ENCODE data around the gene MFAP4. TPM values are rescaled to one million over a fixed set of nuclear protein-coding genes. Genes with fewer than 3 reads are reported as not detected.

MFAP4 gene
- total RNA-seq, 2 experiments from 2014 or later: not detected

GRCh38 chr17:19364699-19365498 lies 22.1 kb downstream of the MFAP4 start:
- Mint-ChIP-seq H3K4me3 (no peak overlapping the region), H3K27me3 (ENCODE audit: low read depth) (peaks cover 24% of the 10 kb centered on the region), H3K4me1 (ENCODE audit: low read depth) (peaks cover 27% of the 10 kb centered on the region), H3K36me3 (ENCODE audit: low read depth) (no peaks in the 10 kb centered on the region), H3K9me3 (ENCODE audit: insufficient read depth) (no peaks in the 10 kb centered on the region), H3K27ac (no peak overlapping the region)
- DNase-seq: no peak
- no peak for ATAC-seq
- POLR2A ChIA-PET: interaction anchor here (0.9 kb wide), 1 partner anchor 82 kb away, joined by 3 read pairs; no protein-coding TSS in a partner anchor
- CTCF ChIA-PET: interaction anchor here (0.6 to 5.9 kb wide), 5 partner anchors 10 to 145 kb away, joined by 3 to 86 read pairs (median 5); partner anchors contain the start of gene MAPK7

DNA sequence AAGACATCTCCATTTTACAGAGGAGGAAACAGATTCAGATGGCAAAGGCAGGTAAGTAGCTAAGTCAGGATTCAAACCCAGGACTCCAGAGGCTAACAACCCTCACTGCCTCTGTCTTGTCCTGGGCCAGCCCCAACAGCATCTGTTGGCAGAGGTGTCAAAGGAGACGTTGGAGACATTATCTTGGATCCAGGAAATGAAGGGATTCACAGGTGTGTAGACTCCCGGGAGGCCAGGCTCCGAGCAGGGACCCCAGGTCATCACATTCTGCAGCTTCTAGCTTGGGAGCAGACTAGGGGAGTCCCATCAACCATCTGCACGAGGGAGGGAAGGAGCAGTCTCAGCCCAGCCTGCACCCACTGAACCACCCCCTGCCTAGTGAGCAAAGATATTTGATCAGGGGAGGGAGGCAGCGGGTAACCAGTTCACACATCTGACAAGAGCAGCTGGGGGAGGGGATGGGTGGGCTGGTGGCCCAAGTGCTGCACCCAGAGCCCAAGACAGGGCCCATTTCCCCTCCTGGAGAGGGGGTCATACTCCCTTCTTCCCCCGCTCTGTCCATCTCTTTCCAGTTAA lies 23.4 kb downstream of the MFAP4 start:
- no peak overlapping the region for H3K4me3 Mint-ChIP-seq
- CTCF ChIA-PET: interaction anchor here (0.6 to 5.9 kb wide), 38 partner anchors 8 to 551 kb away, joined by 3 to 86 read pairs (median 7); partner anchors contain the start of genes ALDH3A2, MAPK7 and MFAP4
- peaks cover 29% of the 10 kb centered on the region for H3K27me3 Mint-ChIP-seq (ENCODE audit: low read depth)
- no peaks in the 10 kb centered on the region for H3K9me3 Mint-ChIP-seq (ENCODE audit: insufficient read depth)
- POLR2A ChIA-PET: no interaction called here
- no peaks in the 10 kb centered on the region for H3K36me3 Mint-ChIP-seq (ENCODE audit: low read depth)
- no peak for DNase-seq
- ATAC-seq: no peak
- H3K27ac Mint-ChIP-seq: no peak overlapping the region
- H3K4me1 Mint-ChIP-seq (ENCODE audit: low read depth): peaks cover 15% of the 10 kb centered on the region

- Mint-ChIP-seq H3K9me3 (ENCODE audit: insufficient read depth) (no peaks in the 10 kb centered on the region), H3K4me1 (ENCODE audit: low read depth) (peaks cover 15% of the 10 kb centered on the region), H3K27ac (no peak overlapping the region), H3K4me3 (peak overlapping the region; percentile 79), H3K27me3 (ENCODE audit: low read depth) (peaks cover 33% of the 10 kb centered on the region), H3K36me3 (ENCODE audit: low read depth) (no peaks in the 10 kb centered on the region)
- CTCF ChIA-PET: interaction anchor here (0.6 to 5.9 kb wide), 44 partner anchors 9 to 570 kb away, joined by 3 to 86 read pairs (median 6); partner anchors contain the start of genes ALDH3A2, MAPK7 and MFAP4
- POLR2A ChIA-PET: interaction anchor here (1.0 kb wide), 1 partner anchor 15 kb away, joined by 5 read pairs; the partner anchor contains the start of gene MAPK7
- DNase-seq: no peak
- no peak for ATAC-seq
Observed at GRCh38 chr17:19363114-19363438, 23.9 kb downstream of the MFAP4 start.

DNA sequence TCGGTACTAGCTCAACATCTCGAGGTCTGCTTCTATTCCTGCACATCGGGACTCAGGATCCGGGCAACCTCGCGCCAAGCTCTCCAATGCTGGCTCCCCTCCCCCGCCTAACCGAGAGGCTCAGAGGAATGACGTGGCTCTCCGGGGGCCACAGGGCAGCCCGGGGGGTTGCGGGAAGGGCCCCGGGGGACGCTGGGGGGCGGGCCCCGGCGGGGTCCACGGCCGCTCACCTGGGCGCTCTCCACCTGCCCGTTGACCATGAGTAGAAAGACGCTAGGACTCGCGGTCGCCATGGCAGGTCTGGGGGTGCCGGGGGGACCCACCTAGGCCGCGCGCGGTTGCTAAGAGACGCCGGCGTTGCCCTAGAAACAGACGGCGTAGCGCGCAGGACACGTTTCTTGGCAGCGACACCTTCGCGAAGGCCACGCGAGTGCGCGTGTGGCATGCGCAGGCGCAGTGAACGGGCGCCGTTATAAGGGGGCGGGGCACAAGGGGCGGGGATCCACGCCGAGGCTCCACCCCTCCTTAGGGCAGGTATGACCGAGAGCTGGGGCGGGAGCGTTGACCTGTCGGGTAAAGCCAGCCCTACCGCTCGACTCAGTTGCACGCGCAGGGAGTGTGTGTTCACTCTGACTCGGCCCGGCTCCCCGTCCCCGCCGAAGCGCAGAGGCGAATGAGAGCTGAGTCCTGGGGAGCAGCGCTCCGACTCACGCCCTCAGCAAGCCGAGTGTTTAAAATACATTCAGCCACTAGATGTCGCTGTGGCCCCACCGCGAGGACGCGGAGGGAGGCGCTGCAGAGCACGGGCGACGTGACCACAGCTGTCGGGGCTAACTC lies 24.5 kb downstream of the MFAP4 start, which contains the start of gene B9D1:
B9D1 (minus strand) TSS at position 447 of the 837 bp plus-strand sequence; CDS start at position 293, 154 bp downstream.
- H3K27me3 Mint-ChIP-seq (ENCODE audit: low read depth): peaks cover 34% of the 10 kb centered on the region
- ChIA-PET CTCF (interaction anchor here (0.6 to 5.9 kb wide), 48 partner anchors 8 to 569 kb away, joined by 3 to 86 read pairs (median 6); partner anchors contain the start of genes ALDH3A2, MAPK7 and MFAP4), POLR2A (interaction anchor here (0.6 to 1.0 kb wide), 2 partner anchors 11 to 15 kb away, joined by 3 to 5 read pairs; partner anchors contain the start of gene MAPK7)
- H3K4me3 Mint-ChIP-seq: peak within 1 kb of the TSS; percentile 79
- no peaks in the 10 kb centered on the region for H3K36me3 Mint-ChIP-seq (ENCODE audit: low read depth)
- DNase-seq (peak; percentile 93), ATAC-seq (peak; percentile 89)
- H3K27ac Mint-ChIP-seq: peak within 1 kb of the TSS; percentile 70
- peaks cover 11% of the 10 kb centered on the region for H3K4me1 Mint-ChIP-seq (ENCODE audit: low read depth)
- no peaks in the 10 kb centered on the region for H3K9me3 Mint-ChIP-seq (ENCODE audit: insufficient read depth)

DNA sequence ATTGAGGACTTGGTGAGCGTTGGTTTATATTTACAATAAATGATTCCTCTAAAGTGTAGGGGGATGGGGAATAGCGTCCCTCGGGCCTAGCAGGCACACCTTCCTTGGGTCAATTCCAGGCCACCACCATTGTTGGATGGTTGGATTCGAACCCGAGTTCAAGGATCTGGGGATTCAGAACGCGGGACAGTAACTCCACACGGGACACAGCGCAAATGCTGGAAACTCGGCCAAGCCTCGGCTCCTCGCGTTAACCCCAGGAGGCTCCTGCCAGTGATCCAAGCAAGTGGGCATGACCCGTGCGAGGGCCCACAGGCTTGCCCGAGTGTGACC lies 25.1 kb downstream of the MFAP4 start:
- Mint-ChIP-seq H3K4me3 (peak overlapping the region; percentile 42), H3K4me1 (ENCODE audit: low read depth) (peaks cover 8% of the 10 kb centered on the region), H3K27me3 (ENCODE audit: low read depth) (peaks cover 34% of the 10 kb centered on the region), H3K27ac (no peak overlapping the region), H3K9me3 (ENCODE audit: insufficient read depth) (no peaks in the 10 kb centered on the region), H3K36me3 (ENCODE audit: low read depth) (no peaks in the 10 kb centered on the region)
- no peak for DNase-seq
- POLR2A ChIA-PET: interaction anchor here (0.6 kb wide), 1 partner anchor 10 kb away, joined by 3 read pairs; no protein-coding TSS in a partner anchor
- ATAC-seq: no peak
- CTCF ChIA-PET: interaction anchor here (0.8 to 5.9 kb wide), 10 partner anchors 8 to 405 kb away, joined by 3 to 86 read pairs (median 13); partner anchors contain the start of gene MAPK7

- POLR2A ChIA-PET: no interaction called here
- Mint-ChIP-seq H3K4me3 (peak overlapping the region; percentile 10), H3K27ac (no peak overlapping the region), H3K9me3 (ENCODE audit: insufficient read depth) (no peaks in the 10 kb centered on the region), H3K36me3 (ENCODE audit: low read depth) (no peaks in the 10 kb centered on the region), H3K27me3 (ENCODE audit: low read depth) (peaks cover 34% of the 10 kb centered on the region), H3K4me1 (ENCODE audit: low read depth) (peaks cover 6% of the 10 kb centered on the region)
- CTCF ChIA-PET: interaction anchor here (5.9 kb wide), 1 partner anchor 87 kb away, joined by 86 read pairs; no protein-coding TSS in a partner anchor
- ATAC-seq (no peak), DNase-seq (no peak)
Observed at GRCh38 chr17:19361326-19361725, 25.7 kb downstream of the MFAP4 start.

GRCh38 chr17:19360772-19361171 lies 26.2 kb downstream of the MFAP4 start:
- Mint-ChIP-seq H3K27ac (no peak overlapping the region), H3K36me3 (ENCODE audit: low read depth) (no peaks in the 10 kb centered on the region), H3K27me3 (ENCODE audit: low read depth) (peaks cover 31% of the 10 kb centered on the region), H3K4me3 (no peak overlapping the region), H3K9me3 (ENCODE audit: insufficient read depth) (no peaks in the 10 kb centered on the region), H3K4me1 (ENCODE audit: low read depth) (peaks cover 6% of the 10 kb centered on the region)
- ChIA-PET POLR2A (no interaction called here), CTCF (interaction anchor here (5.9 kb wide), 1 partner anchor 87 kb away, joined by 86 read pairs; no protein-coding TSS in a partner anchor)
- no peak for DNase-seq
- no peak for ATAC-seq

GRCh38 chr17:19359856-19360255 lies 27.1 kb downstream of the MFAP4 start:
- no peak for ATAC-seq
- Mint-ChIP-seq H3K9me3 (ENCODE audit: insufficient read depth) (no peaks in the 10 kb centered on the region), H3K4me1 (ENCODE audit: low read depth) (peaks cover 6% of the 10 kb centered on the region), H3K27me3 (ENCODE audit: low read depth) (peaks cover 29% of the 10 kb centered on the region), H3K36me3 (ENCODE audit: low read depth) (no peaks in the 10 kb centered on the region), H3K4me3 (no peak overlapping the region), H3K27ac (no peak overlapping the region)
- ChIA-PET CTCF (no interaction called here), POLR2A (no interaction called here)
- DNase-seq: no peak

DNA sequence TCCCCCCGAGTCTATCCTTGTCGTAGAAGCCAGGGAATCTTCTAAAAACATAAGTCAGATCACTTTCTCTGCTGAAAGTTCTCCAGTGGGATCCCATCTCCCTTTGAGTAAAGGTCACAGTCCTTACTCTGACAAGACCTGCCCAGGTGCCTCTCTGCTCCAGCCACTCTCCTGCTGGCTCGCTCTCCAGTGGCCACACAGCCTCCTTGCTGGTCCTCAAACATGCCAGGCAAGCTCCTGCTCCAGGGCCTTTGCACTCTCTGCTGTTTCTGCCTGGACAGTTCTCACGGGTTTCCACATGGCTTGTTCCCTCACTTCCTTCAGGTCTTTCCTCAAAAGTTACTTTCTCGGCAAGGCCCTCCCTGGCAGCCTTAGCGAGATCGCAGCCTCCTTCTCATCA lies 27.8 kb downstream of the MFAP4 start:
- Mint-ChIP-seq H3K9me3 (ENCODE audit: insufficient read depth) (no peaks in the 10 kb centered on the region), H3K27ac (no peak overlapping the region)
- CTCF ChIA-PET: no interaction called here

GRCh38 chr17:19357761-19358160 lies 29.2 kb downstream of the MFAP4 start:
- ChIA-PET CTCF (no interaction called here), POLR2A (no interaction called here)
- no peaks in the 10 kb centered on the region for H3K36me3 Mint-ChIP-seq (ENCODE audit: low read depth)
- H3K4me3 Mint-ChIP-seq: no peak overlapping the region
- no peak overlapping the region for H3K27ac Mint-ChIP-seq
- DNase-seq (no peak), ATAC-seq (no peak)
- no peaks in the 10 kb centered on the region for H3K9me3 Mint-ChIP-seq (ENCODE audit: insufficient read depth)
- no peaks in the 10 kb centered on the region for H3K4me1 Mint-ChIP-seq (ENCODE audit: low read depth)
- peaks cover 22% of the 10 kb centered on the region for H3K27me3 Mint-ChIP-seq (ENCODE audit: low read depth)

More for the DNA sequence above, 27.8 kb downstream of the MFAP4 start:
- DNase-seq: no peak
- peaks cover 26% of the 10 kb centered on the region for H3K27me3 Mint-ChIP-seq (ENCODE audit: low read depth)
- no peaks in the 10 kb centered on the region for H3K36me3 Mint-ChIP-seq (ENCODE audit: low read depth)
- peaks cover 6% of the 10 kb centered on the region for H3K4me1 Mint-ChIP-seq (ENCODE audit: low read depth)
- H3K4me3 Mint-ChIP-seq: no peak overlapping the region
- POLR2A ChIA-PET: no interaction called here
- no peak for ATAC-seq

DNA sequence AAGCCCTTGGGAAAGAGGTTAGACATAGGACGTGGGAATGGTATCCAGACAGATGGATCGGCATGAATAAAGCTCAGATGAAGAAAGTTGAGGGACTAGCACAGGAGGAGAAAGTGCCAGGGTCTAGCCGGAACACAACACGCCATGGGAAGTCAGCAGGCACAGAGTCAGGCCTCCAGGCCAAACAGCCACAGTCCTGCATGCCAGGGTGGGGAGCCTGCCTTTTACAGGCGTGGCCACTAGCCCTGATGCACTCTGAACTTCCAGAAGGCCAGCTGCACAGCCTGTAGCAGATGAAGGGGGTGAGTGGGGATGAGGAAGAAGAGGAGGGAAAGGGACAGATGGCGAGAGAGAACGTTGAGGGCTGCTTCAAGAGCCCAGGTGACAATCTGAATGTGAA lies 29.6 kb downstream of the MFAP4 start:
- H3K4me3 Mint-ChIP-seq: no peak overlapping the region
- H3K27ac Mint-ChIP-seq: no peak overlapping the region
- ChIA-PET CTCF (no interaction called here), POLR2A (no interaction called here)
- no peak for DNase-seq
- H3K36me3 Mint-ChIP-seq (ENCODE audit: low read depth): no peaks in the 10 kb centered on the region
- H3K9me3 Mint-ChIP-seq (ENCODE audit: insufficient read depth): no peaks in the 10 kb centered on the region
- H3K4me1 Mint-ChIP-seq (ENCODE audit: low read depth): no peaks in the 10 kb centered on the region
- H3K27me3 Mint-ChIP-seq (ENCODE audit: low read depth): peaks cover 22% of the 10 kb centered on the region
- no peak for ATAC-seq
